Gastrocnemius medialis (tissue), 4 donors: Measurements from ENCODE around the gene SLC2A4RG.
"Not testable (repeated sequence)": the region's sequence is repeated elsewhere in the genome, so short reads cannot be mapped to it uniquely, and the experiment has no call there.

Experiments
- CTCF ChIP-seq, 5 experiments: fragments of 450-650 bp in 3 of 5; fragments of 200-600 bp in 2 of 5; sonication (generic) in 2 of 5; IDR thresholded peaks in 4 of 5; conservative IDR thresholded peaks in 1 of 5; 1 replicate in 4 of 5; 2 replicates in 1 of 5; pipeline ENCODE4 v1.5.1; 2016 to 2019; ENCODE audit warnings: antibody characterized with exemption in 5 of 5, mild to moderate bottlenecking in 3 of 5, moderate library complexity in 3 of 5
- POLR2A ChIP-seq, 2 donors: fragments of 450-650 bp; IDR thresholded peaks; one replicate each; pipeline ENCODE4 v1.6.1; 2017; ENCODE audit warnings: antibody characterized with exemption in 2 of 2, mild to moderate bottlenecking in 2 of 2, moderate library complexity in 2 of 2

GRCh38 chr20:63776875-63777274 is 37.3 kb downstream of the SLC2A4RG start:
- not testable (repeated sequence) for TF ChIP-seq CTCF (IDR thresholded peaks at IDR 0.05 in 4 of 5, conservative IDR thresholded peaks at IDR 0.05 in 1 of 5); POLR2A (IDR thresholded peaks at IDR 0.05)
